ENCODE measurements around the gene OR1J2.

OR1J2 gene

GRCh38 chr9:122551371-122551770 is 40.8 kb downstream of the OR1J2 start:
- DNase-seq (ENCODE audit: low read depth in 2 of 2), result no peak

DNA sequence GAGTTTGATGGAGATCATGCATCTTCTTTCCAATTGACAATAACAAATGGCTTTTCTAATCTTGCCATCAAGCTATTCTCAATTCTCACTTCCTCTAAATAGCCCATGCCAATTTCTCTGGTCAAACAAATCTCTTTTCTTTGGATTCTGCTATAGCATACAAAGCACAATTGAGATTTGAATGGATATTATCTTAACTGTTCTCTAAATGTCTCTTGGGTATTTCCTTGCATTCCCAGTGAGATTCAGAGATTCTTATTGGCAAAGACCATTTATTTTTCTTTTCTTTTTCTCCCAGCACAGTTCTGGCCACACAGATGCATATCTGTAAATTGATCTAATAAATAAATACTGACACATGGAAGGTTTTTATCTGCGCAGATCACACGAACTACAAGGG is 42.2 kb downstream of the OR1J2 start, which contains the start of gene OR1N2:
TSS of gene OR1N2 (plus strand) at position 301 of the 400 bp plus-strand sequence. CDS start 100 bp downstream, outside the sequence.
- no peak for DNase-seq (ENCODE audit: low read depth in 2 of 2)
